HG03196 (cell line): ENCODE data around the gene HIP1.
"Not testable (repeated sequence)": the region's sequence is repeated elsewhere in the genome, so short reads cannot be mapped to it uniquely, and the experiment has no call there.

ENCODE experiments used
- ATAC-seq: cut with Tn5 transposase; IDR thresholded peaks from one replicate; pipeline ENCODE4 v1.9.1; 2021; ENCODE audit not compliant: unreplicated experiment

The HIP1 gene

DNA sequence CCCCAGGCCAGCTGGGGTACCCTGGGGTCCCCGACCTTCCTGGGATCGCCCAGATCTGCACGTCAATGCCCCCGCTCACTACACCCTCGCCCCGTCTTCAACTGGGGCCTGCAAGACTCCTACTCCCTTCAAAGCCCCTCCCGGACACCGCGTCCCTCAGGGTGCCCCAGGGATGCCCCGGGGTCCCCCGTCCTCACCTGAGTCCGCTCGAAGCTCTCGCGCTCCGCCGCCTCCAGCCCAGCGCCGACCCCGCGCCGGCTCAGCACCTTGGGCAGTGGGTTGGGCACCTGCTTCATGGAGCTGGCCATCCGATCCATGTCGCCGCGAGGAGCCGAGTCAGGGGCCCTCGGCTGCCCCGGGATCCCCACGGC lies at the start of gene HIP1:
Gene HIP1 (minus strand): TSS at position 338 of the 371 bp plus-strand sequence. CDS start 21 bp downstream, at position 317.
- ATAC-seq: no peak

DNA sequence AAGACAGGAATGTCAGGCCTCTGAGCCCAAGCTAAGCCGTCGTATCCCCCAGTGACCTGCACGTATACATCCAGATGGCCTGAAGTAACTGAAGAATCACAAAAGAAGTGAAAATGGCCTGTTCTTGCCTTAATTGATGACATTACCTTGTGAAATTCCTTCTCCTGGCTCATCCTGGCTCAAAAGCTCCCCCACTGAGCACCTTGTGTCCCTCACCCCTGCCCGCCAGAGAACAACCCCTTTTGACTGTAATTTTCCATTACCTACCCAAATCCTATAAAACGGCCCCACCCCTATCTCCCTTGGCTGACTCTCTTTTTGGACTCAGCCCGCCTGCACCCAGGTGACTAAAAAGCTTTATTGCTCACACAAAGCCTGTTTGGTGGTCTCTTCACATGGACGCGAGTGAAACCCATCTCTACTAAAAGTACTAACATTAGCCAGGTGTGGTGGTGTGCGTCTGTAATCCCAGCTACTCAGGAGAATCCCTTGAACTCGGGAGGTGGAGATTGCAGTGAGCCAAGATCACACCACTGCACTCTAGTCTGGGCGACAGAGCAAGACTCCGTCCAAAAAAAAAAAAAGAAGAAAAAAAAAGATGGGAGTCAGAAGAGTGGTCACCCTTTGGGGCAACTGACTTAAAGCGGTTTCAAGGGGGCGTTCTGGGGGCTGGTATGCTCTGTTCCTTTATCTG lies 49.6 kb upstream of the HIP1 start:
- ATAC-seq: not testable (repeated sequence)

DNA sequence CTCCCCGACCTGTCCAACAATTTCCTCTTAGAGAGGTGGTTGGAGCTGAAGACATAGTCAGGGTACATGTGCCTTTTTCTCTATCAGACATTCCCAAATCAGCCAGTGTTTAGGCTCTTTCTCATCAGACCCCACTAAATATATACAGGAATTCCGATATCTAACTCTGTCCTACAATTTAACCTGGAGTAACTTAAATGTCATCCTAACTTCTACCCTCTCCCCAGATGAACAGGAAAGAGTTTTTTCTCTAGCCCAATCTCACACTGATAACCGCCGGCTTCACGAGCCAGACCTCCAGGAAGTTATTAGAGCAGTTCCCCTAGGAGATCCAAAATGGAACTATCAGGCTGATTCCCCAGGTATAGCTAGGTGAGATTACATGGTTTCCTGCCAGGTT lies 44.3 kb upstream of the HIP1 start:
- not testable (repeated sequence) for ATAC-seq

- not testable (repeated sequence) for ATAC-seq
These were observed 42.0 kb upstream of the HIP1 start for GRCh38 chr7:75780647-75781273.

DNA sequence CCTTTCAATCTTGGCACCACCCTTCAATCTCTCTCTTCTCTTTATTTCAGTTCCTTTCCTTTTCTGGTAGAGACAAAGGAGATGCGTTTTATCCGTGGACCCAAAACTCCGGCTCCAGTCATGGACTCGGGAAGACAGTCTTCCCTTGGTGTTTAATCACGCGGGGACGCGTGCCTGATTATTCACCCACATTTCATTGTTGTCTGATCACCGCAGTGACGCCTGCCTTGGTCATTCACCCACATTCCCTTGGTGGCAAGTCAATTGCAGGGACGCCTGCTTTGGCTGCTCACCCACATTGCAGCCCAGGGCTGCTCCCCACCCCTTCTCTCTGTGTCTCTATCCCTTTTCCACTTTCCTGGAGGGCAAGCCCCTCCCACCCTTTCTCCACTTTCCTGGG lies 40.8 kb upstream of the HIP1 start:
- not testable (repeated sequence) for ATAC-seq

- ATAC-seq: not testable (repeated sequence)
These were observed 40.3 kb upstream of the HIP1 start for GRCh38 chr7:75779035-75779434.

DNA sequence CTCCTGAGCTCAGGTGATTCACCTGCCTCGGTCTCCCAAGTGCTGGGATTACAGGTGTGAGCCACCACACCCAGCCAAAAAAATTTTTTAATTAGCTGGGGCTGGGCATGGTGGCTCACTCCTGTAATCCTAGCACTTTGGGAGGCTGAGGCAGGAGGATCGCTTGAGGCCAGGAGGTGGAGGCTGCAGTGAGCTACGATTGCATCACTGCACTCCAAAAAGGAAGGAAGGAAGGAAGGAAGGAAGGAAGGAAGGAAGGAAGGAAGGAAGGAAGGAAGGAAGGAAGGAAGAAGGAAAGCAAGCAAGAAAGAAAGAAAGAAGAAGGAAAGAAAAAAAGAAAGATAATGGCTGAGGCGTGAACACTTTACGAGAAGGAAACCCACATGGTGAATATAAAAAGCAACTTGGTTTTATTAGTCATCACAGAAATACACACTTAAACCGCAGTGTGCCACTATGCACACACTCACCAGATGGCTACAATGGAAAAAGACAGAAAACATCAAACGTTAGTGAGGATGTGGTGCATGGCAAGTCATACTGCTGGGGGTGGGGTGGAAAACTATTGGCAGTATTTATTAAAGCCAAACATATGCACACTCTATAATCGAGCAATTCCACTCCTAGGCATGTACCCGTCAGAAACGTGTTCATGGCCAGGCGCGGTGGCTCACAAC lies 37.7 kb upstream of the HIP1 start:
- no peak for ATAC-seq

GRCh38 chr7:75773958-75774357 lies 35.2 kb upstream of the HIP1 start:
- ATAC-seq: not testable (repeated sequence)

- no peak for ATAC-seq
These were observed 33.6 kb upstream of the HIP1 start, which contains the start of gene CCL26 for GRCh38 chr7:75772081-75773077. TSS of gene CCL26 (minus strand) at chr7:75772211. CDS start at chr7:75772176, 35 bp downstream.

DNA sequence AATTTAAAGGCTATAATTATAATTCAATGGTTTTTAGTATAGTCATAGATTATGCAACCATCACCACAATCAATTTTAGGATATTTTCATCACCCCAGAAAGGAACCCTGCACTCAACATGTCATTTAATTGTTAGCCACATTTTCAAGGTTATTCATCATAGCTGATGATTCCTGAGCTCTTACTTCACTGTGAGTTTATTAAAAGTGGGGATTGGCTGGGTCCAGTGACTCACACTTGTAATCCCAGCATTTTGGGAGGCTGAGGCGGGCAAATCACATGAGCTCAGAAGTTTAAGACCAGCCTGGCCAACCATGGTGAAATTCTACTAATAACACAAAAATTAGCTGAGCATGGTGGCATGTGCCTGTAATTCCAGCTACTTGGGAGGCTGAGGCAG lies 32.5 kb upstream of the HIP1 start:
- no peak for ATAC-seq

GRCh38 chr7:75762350-75762917 lies 23.7 kb upstream of the HIP1 start:
- ATAC-seq: no peak

DNA sequence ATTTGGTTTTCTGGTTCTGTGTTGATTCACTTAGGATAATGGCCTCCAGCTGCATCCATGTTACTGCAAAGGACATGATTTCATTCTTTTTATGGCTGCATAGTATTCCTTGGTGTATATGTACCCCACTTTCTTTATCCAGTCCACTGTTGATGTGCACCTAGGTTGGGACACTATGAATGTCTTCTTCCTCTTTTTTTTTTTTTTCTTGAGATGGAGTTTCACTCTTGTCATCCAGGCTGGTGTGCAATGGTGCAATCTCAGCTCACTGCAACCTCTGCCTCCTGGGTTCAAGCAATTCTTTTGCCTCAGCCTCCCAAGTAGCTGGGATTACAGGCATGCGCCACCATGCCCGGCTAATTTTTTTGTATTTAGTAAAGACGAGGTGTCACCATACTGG lies 23.1 kb upstream of the HIP1 start:
- not testable (repeated sequence) for ATAC-seq

GRCh38 chr7:75758491-75758890 lies 19.8 kb upstream of the HIP1 start:
- no peak for ATAC-seq

- no peak for ATAC-seq
These were observed 19.1 kb upstream of the HIP1 start for GRCh38 chr7:75757860-75758259.

DNA sequence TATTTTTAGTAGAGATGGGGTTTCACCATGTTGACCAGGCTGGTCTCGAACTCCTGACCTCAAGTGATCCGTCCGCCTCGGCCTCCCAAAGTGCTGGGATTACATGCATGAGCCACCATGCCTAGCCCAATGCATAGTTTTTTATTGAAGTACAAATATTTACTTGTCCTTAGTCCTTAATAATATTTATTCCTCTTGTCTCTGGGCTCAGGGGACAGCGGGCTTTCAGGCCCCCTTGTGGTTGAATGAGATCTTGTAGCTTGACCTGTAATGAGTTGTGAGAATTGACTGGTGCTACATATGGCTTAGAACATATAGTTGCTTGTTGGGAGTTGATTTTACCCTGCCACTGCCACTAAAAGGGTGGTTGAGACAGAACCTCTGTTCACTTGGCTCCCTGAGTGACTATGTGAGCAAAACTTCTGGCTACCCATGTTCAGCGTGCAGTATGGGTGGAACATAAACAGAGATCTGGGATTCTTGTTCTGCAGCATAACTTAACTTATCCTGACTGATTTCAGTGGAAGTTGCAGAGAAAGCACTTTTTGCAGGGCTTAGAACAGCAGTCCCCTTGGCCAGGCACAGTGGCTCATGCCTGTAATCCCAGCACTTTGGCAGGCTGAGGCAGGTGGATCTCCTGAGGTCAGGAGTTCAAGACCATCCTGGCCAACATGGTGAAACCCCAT lies 18.4 kb upstream of the HIP1 start:
- no peak for ATAC-seq

- no peak for ATAC-seq
These were observed 17.7 kb upstream of the HIP1 start for GRCh38 chr7:75756206-75756990.

- no peak for ATAC-seq
These were observed 4.7 kb upstream of the HIP1 start for GRCh38 chr7:75743455-75743859.

DNA sequence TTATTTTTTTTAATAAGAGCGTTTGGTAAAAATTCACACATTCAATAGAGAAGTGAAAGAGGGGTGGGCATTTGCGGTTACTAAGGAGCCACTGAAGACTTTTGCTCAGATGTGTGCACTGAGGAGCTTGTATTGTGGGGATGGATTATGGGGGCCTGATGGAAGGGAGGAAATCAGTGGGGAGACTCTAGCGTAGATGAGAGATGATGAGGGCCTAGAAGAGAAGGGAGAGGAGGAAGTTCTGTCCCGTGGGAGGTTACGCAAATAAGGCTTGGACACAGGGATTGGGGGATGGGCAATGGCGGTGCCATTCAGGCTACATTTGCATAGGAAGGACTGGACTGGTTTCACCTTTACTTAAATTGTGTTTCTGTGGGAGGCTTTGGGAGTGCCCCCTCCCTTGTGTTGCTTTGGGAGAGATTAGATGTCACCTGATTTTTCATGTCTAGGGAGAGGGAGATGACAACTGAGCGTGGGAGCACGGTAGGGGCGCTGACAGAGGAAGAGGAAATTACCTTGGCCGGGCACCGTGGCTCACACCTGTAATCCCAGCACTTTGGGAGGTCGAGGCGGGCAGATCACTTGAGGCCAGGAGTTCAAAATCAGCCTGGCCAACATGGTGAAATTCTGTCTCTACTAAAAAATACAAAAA lies 2.2 kb upstream of the HIP1 start:
- no peak for ATAC-seq
